Uterus (tissue), 2 donors: ENCODE measurements around the gene OBSCN.

Experiments used
- CTCF ChIP-seq, 4 experiments: fragments of 200-600 bp in 2 of 4; fragments of 450-650 bp in 2 of 4; sonication (generic) in 2 of 4; IDR thresholded peaks; one replicate each; pipeline ENCODE4 v1.5.1; 2016 to 2019; ENCODE audit warnings: antibody characterized with exemption in 4 of 4, mild to moderate bottlenecking in 2 of 4, moderate library complexity in 1 of 4
- POLR2A ChIP-seq, 2 donors: fragments of 450-650 bp; IDR thresholded peaks; one replicate each; pipeline ENCODE4 v1.6.1; 2016; ENCODE audit warnings: antibody characterized with exemption in 2 of 2, mild to moderate bottlenecking in 1 of 2, moderate library complexity in 1 of 2

DNA sequence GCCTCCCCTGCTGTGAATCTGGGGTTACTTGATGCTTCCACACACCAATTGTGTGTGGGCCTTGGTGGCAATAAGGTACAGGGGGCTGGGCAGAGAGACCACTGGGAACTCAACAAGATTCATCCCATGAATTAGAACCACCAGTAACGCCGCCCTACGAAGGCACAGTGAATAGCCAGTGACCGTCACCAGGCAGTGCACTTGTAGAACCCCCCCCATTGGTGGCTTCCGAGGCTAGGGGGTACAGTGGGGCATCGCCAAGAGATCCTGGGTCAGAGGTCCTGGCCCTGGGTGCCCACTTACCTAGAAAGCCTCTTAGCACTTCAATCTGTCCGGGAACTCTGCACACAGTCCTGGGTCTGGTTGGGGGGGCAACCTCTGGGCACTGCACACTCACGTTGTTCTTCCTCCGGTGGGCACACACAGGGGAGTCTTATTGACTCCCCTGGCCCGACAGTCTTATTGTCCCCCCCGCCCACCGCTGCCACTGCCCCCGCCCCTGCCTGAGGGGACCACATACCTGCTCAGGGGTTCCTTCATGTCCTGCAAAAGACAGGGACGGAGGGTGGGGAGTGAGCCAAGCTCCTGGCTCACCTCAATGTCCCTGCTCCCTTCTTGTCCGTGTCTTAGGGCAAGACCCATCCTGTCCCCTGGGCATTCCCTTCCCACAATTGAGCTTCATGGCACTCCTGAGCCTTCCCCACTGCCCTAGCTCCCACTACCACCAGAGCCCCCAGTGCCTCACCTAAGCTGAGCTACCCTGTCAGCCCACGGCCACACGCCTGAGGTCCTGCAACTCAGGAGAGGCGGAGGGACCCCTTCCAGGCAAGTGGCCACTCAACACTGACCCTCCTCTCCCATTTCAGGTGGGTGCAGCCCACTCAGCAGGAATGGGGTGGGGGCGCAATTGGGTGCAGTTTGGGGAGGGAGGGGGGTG lies 201.3 kb downstream of the OBSCN start:
- TF ChIP-seq CTCF (IDR thresholded peaks at IDR 0.05): no peak
- TF ChIP-seq POLR2A (IDR thresholded peaks at IDR 0.05): no peak
